ENCODE results near the gene TNPO1. TPM values are rescaled to one million over a fixed set of nuclear protein-coding genes. Genes with fewer than 3 reads are reported as not detected.
A peak's percentile ranks its signal among the peaks of the same experiment; 100 is the strongest.

Gene TNPO1
- total and polyA plus RNA-seq, 10 of the 15 experiments (the other 5 are each of a cell fraction or from before 2014, with no cell fraction given): 18.1 to 123 (median 79.2) TPM

DNA sequence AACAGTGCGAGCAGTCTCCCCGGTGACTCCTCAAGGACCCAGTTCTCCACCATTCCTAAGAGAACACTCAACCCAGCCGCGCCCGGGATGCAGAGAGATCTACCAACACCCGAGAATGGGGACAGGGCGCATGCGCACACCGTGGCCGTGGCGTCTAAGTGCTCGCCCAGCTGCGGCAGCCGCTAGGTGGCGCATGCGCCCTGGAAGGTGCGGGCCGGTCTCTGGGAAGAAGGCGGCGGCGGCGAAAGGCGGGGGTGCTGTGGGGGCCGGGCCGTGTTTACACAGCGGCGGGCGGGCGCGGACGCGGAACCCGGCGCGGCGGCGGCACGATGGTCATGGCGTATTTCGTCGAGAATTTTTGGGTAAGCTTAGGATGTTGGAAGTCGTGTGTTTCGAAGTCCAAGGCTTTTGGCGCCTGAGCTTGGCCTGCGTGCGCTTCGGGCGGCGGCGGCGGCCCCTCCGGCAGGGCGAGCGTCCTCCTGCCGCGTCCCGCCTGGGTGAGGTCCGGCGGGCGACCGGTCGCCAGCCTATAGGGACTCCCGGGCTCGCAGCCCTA lies 139.4 kb downstream of the TNPO1 start, which contains the start of gene FCHO2 (continued):
- TF ChIP-seq, protein P1, sequence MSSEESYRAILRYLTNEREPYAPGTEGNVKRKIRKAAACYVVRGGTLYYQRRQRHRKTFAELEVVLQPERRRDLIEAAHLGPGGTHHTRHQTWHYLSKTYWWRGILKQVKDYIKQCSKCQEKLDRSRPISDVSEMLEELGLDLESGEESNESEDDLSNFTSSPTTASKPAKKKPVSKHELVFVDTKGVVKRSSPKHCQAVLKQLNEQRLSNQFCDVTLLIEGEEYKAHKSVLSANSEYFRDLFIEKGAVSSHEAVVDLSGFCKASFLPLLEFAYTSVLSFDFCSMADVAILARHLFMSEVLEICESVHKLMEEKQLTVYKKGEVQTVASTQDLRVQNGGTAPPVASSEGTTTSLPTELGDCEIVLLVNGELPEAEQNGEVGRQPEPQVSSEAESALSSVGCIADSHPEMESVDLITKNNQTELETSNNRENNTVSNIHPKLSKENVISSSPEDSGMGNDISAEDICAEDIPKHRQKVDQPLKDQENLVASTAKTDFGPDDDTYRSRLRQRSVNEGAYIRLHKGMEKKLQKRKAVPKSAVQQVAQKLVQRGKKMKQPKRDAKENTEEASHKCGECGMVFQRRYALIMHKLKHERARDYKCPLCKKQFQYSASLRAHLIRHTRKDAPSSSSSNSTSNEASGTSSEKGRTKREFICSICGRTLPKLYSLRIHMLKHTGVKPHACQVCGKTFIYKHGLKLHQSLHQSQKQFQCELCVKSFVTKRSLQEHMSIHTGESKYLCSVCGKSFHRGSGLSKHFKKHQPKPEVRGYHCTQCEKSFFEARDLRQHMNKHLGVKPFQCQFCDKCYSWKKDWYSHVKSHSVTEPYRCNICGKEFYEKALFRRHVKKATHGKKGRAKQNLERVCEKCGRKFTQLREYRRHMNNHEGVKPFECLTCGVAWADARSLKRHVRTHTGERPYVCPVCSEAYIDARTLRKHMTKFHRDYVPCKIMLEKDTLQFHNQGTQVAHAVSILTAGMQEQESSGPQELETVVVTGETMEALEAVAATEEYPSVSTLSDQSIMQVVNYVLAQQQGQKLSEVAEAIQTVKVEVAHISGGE (CRISPR knock-in tag; IDR thresholded peaks at IDR 0.05): no peak
- no peak for TF ChIP-seq PAX8 (IDR thresholded peaks at IDR 0.05)
- no peak for TF ChIP-seq MTA2 (IDR thresholded peaks at IDR 0.05; ENCODE audit: low read depth)
- TF ChIP-seq ETV6 (conservative IDR thresholded peaks at IDR 0.05 in 1 of 2, IDR thresholded peaks at IDR 0.05 in 1 of 2; ENCODE audit: borderline replicate concordance in 1 of 2, low read depth in 1 of 2): no peak
- TF ChIP-seq POLR2A (IDR thresholded peaks at IDR 0.05; ENCODE audit: low read depth, low read length): peak; percentile 43; the same call in 1 of the 2 replicates
- TF ChIP-seq TAF1 (IDR thresholded peaks at IDR 0.05; ENCODE audit: borderline replicate concordance, low read depth, low read length): no peak
- no peak for TF ChIP-seq MYC (IDR thresholded peaks at IDR 0.05; ENCODE audit: insufficient read depth, insufficient read length, insufficient replicate concordance, low read length, severe bottlenecking)
- TF ChIP-seq, protein P2, sequence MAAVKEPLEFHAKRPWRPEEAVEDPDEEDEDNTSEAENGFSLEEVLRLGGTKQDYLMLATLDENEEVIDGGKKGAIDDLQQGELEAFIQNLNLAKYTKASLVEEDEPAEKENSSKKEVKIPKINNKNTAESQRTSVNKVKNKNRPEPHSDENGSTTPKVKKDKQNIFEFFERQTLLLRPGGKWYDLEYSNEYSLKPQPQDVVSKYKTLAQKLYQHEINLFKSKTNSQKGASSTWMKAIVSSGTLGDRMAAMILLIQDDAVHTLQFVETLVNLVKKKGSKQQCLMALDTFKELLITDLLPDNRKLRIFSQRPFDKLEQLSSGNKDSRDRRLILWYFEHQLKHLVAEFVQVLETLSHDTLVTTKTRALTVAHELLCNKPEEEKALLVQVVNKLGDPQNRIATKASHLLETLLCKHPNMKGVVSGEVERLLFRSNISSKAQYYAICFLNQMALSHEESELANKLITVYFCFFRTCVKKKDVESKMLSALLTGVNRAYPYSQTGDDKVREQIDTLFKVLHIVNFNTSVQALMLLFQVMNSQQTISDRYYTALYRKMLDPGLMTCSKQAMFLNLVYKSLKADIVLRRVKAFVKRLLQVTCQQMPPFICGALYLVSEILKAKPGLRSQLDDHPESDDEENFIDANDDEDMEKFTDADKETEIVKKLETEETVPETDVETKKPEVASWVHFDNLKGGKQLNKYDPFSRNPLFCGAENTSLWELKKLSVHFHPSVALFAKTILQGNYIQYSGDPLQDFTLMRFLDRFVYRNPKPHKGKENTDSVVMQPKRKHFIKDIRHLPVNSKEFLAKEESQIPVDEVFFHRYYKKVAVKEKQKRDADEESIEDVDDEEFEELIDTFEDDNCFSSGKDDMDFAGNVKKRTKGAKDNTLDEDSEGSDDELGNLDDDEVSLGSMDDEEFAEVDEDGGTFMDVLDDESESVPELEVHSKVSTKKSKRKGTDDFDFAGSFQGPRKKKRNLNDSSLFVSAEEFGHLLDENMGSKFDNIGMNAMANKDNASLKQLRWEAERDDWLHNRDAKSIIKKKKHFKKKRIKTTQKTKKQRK (IDR thresholded peaks at IDR 0.05; ENCODE audit: low read depth, low read length): no peak
- no peak; the same call in 1 of the 2 replicates for TF ChIP-seq EED (IDR thresholded peaks at IDR 0.05; ENCODE audit: low read depth)
- TF ChIP-seq KLF5 (IDR thresholded peaks at IDR 0.05; ENCODE audit: partially characterized antibody): no peak
- no peak for TF ChIP-seq RBBP5 (conservative IDR thresholded peaks at IDR 0.05)
- no peak for TF ChIP-seq CBX3 (IDR thresholded peaks at IDR 0.05; ENCODE audit: borderline replicate concordance, low read depth)
- TF ChIP-seq FOXK2 (IDR thresholded peaks at IDR 0.05): peak; percentile 72
- TF ChIP-seq RUNX3 (IDR thresholded peaks at IDR 0.05; ENCODE audit: low read length): no peak
- TF ChIP-seq MTA3 (IDR thresholded peaks at IDR 0.05; ENCODE audit: borderline replicate concordance, low read length): no peak
- TF ChIP-seq NFYB (IDR thresholded peaks at IDR 0.05; ENCODE audit: insufficient read depth, low read depth, low read length): no peak
- TF ChIP-seq IKZF2 (IDR thresholded peaks at IDR 0.05): no peak
- 0 out of 2 replicates have a peak, but pooled peaks have one; percentile 34 for TF ChIP-seq ZNF217 (IDR thresholded peaks at IDR 0.05)
- TF ChIP-seq BACH1 (IDR thresholded peaks at IDR 0.05; ENCODE audit: borderline replicate concordance): no peak
- TF ChIP-seq GATAD2B (conservative IDR thresholded peaks at IDR 0.05; ENCODE audit: low read depth): peak; percentile 61; the same call in 1 of the 2 replicates
- TF ChIP-seq, protein P3, sequence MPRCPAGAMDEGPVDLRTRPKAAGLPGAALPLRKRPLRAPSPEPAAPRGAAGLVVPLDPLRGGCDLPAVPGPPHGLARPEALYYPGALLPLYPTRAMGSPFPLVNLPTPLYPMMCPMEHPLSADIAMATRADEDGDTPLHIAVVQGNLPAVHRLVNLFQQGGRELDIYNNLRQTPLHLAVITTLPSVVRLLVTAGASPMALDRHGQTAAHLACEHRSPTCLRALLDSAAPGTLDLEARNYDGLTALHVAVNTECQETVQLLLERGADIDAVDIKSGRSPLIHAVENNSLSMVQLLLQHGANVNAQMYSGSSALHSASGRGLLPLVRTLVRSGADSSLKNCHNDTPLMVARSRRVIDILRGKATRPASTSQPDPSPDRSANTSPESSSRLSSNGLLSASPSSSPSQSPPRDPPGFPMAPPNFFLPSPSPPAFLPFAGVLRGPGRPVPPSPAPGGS (IDR thresholded peaks at IDR 0.05; ENCODE audit: borderline replicate concordance, insufficient read depth, low read depth, low read length, poor library complexity, severe bottlenecking): no peak

Data from GM12878 (cell line).